Retina (tissue), 1 donor: Measurements from ENCODE around the gene COTL1.

ENCODE experiments used
- DNase-seq: peaks from one replicate; pipeline ENCODE4 v3.0.0-alpha.2; 2016

COTL1 gene

GRCh38 chr16:84613408-84614072, 4.3 kb downstream of the COTL1 start:
- no peak for DNase-seq

- no peak for DNase-seq
Measured at GRCh38 chr16:84612686-84613085, 5.2 kb downstream of the COTL1 start.

- no peak for DNase-seq
Measured at GRCh38 chr16:84611041-84611440, 6.8 kb downstream of the COTL1 start.

GRCh38 chr16:84610376-84610775, 7.5 kb downstream of the COTL1 start:
- no peak for DNase-seq

- no peak for DNase-seq
Measured at GRCh38 chr16:84609563-84610177, 8.2 kb downstream of the COTL1 start.

GRCh38 chr16:84608282-84608681, 9.6 kb downstream of the COTL1 start:
- no peak for DNase-seq

- DNase-seq: no peak
Measured at GRCh38 chr16:84607694-84608093, 10.2 kb downstream of the COTL1 start.

- no peak for DNase-seq
Measured at GRCh38 chr16:84607061-84607460, 10.8 kb downstream of the COTL1 start.

GRCh38 chr16:84606081-84606875, 11.6 kb downstream of the COTL1 start:
- no peak for DNase-seq

- no peak for DNase-seq
Measured at GRCh38 chr16:84605339-84605848, 12.5 kb downstream of the COTL1 start.

- peak; percentile 55 for DNase-seq
Measured at GRCh38 chr16:84604477-84605013, 13.3 kb downstream of the COTL1 start.

GRCh38 chr16:84603940-84604339, 13.9 kb downstream of the COTL1 start:
- DNase-seq: no peak

GRCh38 chr16:84603140-84603816, 14.6 kb downstream of the COTL1 start:
- DNase-seq: peak; percentile 45

GRCh38 chr16:84600343-84601229, 17.3 kb downstream of the COTL1 start:
- DNase-seq: peak; percentile 44

GRCh38 chr16:84599521-84600202, 18.2 kb downstream of the COTL1 start:
- peak; percentile 83 for DNase-seq

- DNase-seq: no peak
Measured at GRCh38 chr16:84598360-84598759, 19.5 kb downstream of the COTL1 start.

- peak; percentile 63 for DNase-seq
Measured at GRCh38 chr16:84597931-84598351, 19.9 kb downstream of the COTL1 start.

GRCh38 chr16:84597528-84597896, 20.4 kb downstream of the COTL1 start:
- no peak for DNase-seq

GRCh38 chr16:84596801-84597527, 20.9 kb downstream of the COTL1 start:
- no peak for DNase-seq

- DNase-seq: no peak
Measured at GRCh38 chr16:84596161-84596560, 21.7 kb downstream of the COTL1 start.
